Measurements from ENCODE around the gene IFNA8.
"Not testable (repeated sequence)": the region's sequence is repeated elsewhere in the genome, so short reads cannot be mapped to it uniquely, and the experiment has no call there.

Gene IFNA8

DNA sequence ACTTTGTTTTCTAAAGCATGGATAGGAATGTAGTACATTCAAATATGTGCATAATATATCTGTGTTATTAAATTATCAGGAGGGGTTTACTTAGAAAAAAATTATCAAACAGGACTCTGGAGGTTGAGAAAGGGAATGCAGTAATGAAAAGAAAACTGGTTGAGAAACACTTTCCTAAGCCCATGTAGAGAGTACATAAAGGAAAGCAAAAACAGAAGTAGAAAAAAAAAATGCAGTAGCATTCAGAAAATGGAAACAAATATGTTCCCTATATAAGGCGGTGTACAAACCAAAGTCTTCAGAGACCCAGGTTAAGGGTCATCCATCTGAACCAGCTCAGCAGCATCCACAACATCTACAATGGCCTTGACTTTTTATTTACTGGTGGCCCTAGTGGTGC, at the start of gene IFNA8:
TSS of gene IFNA8 (plus strand) at position 301 of the 400 bp plus-strand sequence. CDS start at position 361, 60 bp downstream.
- DNase-seq = no peak
- Histone ChIP-seq H3K4me3 (ENCODE audit: low read depth, low read length) (no peak within 1 kb of the TSS), H3K36me3 (replicated peaks) (no peaks in the 10 kb centered on the region), H3K27me3 (replicated peaks) (no peaks in the 10 kb centered on the region), H3K27ac (no peak within 1 kb of the TSS)
- in situ Hi-C loops (cut with HindIII; ENCODE audit: low pct_ligation_motif_present, low sequenced_read_pairs) = no loop called here
- TF ChIP-seq, protein P1, sequence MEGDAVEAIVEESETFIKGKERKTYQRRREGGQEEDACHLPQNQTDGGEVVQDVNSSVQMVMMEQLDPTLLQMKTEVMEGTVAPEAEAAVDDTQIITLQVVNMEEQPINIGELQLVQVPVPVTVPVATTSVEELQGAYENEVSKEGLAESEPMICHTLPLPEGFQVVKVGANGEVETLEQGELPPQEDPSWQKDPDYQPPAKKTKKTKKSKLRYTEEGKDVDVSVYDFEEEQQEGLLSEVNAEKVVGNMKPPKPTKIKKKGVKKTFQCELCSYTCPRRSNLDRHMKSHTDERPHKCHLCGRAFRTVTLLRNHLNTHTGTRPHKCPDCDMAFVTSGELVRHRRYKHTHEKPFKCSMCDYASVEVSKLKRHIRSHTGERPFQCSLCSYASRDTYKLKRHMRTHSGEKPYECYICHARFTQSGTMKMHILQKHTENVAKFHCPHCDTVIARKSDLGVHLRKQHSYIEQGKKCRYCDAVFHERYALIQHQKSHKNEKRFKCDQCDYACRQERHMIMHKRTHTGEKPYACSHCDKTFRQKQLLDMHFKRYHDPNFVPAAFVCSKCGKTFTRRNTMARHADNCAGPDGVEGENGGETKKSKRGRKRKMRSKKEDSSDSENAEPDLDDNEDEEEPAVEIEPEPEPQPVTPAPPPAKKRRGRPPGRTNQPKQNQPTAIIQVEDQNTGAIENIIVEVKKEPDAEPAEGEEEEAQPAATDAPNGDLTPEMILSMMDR (IDR thresholded peaks at IDR 0.05; ENCODE audit: low read depth, low read length, missing control alignments) = no peak

DNA sequence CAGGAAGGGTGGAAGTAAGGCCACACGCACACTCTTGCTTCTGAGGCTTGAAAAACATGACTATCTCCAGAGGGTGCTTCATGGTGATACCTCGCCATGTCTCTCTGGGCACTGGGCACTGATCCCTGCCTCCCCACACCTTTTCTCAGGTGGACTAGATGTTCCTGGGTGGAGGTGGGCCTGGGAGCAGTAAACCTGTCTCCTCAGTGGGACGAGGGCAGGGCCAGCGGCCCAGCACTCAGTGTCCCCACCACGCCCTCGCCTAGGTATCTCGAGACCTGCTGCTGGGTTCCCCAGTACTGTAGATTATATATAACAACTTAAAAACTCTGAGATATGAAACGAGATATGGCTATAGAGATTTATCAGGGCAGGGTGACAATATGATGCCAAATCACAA, 46.6 kb upstream of the IFNA8 start:
- TF ChIP-seq, protein P1 (IDR thresholded peaks at IDR 0.05; ENCODE audit: low read depth, low read length, missing control alignments) = no peak
- DNase-seq = no peak
- in situ Hi-C loops (cut with HindIII; ENCODE audit: low pct_ligation_motif_present, low sequenced_read_pairs) = no loop called here
- Histone ChIP-seq H3K36me3 (replicated peaks) (no peaks in the 10 kb centered on the region), H3K27ac (no peak overlapping the region), H3K27me3 (replicated peaks) (no peaks in the 10 kb centered on the region), H3K4me3 (ENCODE audit: low read depth, low read length) (no peak overlapping the region)

DNA sequence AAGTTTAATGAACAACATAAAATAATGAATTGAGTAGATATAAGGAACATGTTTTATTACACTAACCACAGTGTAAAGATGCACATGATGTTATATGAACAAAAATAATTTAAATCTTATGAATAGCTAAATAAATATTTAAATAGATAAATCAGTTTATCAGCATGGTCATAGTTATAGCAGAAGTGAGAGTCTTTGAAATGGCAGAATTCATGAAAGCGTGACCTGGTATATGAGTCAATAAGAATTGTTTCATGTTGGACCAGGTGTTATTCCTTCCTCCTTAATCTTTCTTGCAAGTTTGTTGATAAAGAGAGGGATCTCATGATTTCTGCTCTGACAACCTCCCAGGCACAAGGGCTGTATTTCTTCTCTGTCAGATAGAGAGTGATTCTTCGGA, 41.7 kb upstream of the IFNA8 start:
- H3K36me3 ChIP-seq (replicated peaks); H3K27ac ChIP-seq; in situ Hi-C loops (cut with HindIII; ENCODE audit: low pct_ligation_motif_present, low sequenced_read_pairs); H3K27me3 ChIP-seq (replicated peaks); H3K4me3 ChIP-seq (ENCODE audit: low read depth, low read length); DNase-seq: not testable (repeated sequence)

DNA sequence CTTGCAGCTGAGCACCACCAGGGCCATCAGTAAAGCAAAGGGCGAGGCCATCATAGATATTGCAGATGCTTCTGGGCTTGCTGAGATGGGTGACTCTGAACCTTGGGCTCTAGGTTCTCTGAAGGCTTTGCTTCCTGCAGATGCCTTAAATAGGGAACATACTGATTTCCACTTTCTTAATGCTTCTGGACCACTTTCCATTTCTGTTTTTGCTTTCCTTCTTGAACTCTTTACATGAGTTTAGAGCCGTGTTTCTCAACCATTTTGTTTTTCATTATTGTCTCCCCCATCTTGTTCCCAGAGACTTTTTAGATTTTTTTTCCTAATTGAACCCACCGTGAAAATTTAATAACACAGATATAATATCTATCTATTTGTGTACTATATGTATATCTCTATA, 41.0 kb upstream of the IFNA8 start, which contains the start of gene IFNA13:
TSS of gene IFNA13 (minus strand) at position 101 of the 400 bp plus-strand sequence. CDS start at position 54, 47 bp downstream.
- no peaks in the 10 kb centered on the region for H3K36me3 ChIP-seq (replicated peaks)
- no peaks in the 10 kb centered on the region for H3K27me3 ChIP-seq (replicated peaks)
- no peak within 1 kb of the TSS for H3K27ac ChIP-seq
- DNase-seq = no peak
- TF ChIP-seq, protein P1 (IDR thresholded peaks at IDR 0.05; ENCODE audit: low read depth, low read length, missing control alignments) = no peak
- in situ Hi-C loops (cut with HindIII; ENCODE audit: low pct_ligation_motif_present, low sequenced_read_pairs) = no loop called here
- H3K4me3 ChIP-seq (ENCODE audit: low read depth, low read length) = no peak within 1 kb of the TSS

DNA sequence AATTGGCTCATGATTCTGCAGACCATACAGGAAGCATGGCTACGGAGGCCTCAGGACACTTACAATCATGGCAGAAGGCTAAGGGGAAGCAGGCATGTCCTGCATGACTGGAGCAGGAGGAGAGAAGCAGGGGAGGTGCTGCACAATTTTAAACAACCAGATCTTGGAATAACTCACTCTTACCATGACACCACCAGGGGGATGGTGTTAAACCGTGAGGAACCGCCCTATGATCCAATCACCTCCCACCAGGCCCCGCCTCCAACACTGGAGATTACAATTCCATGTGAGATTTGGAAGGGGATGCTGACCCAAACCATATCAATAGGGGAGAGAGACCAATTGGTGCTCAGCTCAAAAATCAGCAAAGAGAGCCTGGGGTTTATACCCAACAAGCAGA, 37.5 kb upstream of the IFNA8 start:
- H3K27me3 ChIP-seq (replicated peaks); H3K4me3 ChIP-seq (ENCODE audit: low read depth, low read length); H3K27ac ChIP-seq; H3K36me3 ChIP-seq (replicated peaks); in situ Hi-C loops (cut with HindIII; ENCODE audit: low pct_ligation_motif_present, low sequenced_read_pairs); DNase-seq: not testable (repeated sequence)

DNA sequence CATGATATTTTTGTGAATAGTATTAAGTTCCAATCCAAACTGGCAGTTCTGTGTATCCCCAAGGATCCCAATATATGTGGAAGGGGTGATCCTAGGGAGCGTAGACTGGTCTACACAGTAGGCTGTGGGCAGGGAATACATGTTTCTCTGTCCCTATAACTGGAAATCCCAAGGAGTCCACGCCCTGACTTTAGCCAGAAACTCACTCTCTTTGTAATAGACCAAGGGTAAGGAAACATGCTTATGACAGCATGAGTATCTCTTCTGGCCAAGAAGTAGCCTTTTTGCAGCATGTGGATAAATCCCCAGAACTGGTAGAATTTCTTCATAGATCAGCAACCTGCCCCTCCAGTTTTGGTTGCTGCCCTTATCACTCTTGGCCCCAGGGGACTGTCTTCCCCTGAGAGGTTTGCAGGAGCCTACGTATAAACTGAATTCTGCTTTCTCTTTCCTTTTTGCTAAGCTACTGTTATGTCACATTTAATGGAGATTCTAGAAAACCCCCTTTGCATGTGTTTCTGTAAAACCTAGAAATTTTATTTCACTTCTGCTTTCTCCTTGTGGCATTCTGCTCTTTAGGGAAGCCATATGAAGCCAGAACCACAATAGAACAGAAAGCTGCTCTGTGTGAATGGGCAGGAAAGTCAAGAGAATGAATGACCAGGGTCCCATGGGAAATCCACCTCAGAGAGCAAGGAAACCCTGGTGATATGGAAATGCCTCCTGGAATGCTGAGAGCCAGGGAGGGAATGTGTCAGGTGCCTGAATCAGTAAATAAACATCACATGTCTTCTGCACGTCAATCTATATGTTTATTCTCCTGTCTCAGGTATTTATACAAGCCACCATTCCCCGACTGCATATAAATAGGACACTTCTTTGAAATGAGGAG, 27.2 kb upstream of the IFNA8 start:
- TF ChIP-seq, protein P1 (IDR thresholded peaks at IDR 0.05; ENCODE audit: low read depth, low read length, missing control alignments) = no peak
- no peaks in the 10 kb centered on the region for H3K36me3 ChIP-seq (replicated peaks)
- DNase-seq = no peak
- in situ Hi-C loops (cut with HindIII; ENCODE audit: low pct_ligation_motif_present, low sequenced_read_pairs) = no loop called here
- no peak overlapping the region for H3K27ac ChIP-seq
- no peaks in the 10 kb centered on the region for H3K27me3 ChIP-seq (replicated peaks)
- H3K4me3 ChIP-seq (ENCODE audit: low read depth, low read length) = no peak overlapping the region

Data from brain microvascular endothelial cell (primary cell).